ENCODE results near the gene HEPN1.
A peak's percentile ranks its signal among the peaks of the same experiment; 100 is the strongest.

DNA sequence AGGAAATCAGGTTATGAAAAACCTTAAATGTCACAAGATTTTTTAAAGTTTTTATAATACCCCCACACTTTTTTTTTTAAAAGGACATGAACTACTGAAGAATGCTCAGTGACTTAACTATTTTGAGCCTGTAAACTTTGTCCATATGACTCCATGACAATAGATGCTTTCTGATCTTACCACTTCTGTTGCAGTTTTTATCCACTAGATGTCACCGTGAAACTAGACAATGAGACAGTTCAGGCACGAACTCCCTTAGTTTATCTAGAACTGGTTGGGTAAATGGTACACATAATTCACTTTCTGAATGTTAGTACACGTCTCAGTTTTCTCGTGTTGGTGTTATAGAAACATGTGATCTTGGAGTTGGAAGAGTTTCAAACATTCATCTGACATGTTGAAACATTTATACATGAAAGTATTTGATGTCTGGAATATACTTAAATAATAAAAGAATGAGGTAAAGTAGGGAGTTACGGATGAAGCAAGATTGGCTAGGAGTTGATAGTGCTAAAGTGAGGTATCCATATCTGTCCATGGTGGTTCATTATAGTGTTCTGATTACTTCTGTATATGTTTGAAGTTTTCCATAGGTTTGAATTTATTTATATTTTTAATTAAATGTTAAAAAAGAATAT is 43.0 kb downstream of the HEPN1 start:
- TF ChIP-seq, protein P1, sequence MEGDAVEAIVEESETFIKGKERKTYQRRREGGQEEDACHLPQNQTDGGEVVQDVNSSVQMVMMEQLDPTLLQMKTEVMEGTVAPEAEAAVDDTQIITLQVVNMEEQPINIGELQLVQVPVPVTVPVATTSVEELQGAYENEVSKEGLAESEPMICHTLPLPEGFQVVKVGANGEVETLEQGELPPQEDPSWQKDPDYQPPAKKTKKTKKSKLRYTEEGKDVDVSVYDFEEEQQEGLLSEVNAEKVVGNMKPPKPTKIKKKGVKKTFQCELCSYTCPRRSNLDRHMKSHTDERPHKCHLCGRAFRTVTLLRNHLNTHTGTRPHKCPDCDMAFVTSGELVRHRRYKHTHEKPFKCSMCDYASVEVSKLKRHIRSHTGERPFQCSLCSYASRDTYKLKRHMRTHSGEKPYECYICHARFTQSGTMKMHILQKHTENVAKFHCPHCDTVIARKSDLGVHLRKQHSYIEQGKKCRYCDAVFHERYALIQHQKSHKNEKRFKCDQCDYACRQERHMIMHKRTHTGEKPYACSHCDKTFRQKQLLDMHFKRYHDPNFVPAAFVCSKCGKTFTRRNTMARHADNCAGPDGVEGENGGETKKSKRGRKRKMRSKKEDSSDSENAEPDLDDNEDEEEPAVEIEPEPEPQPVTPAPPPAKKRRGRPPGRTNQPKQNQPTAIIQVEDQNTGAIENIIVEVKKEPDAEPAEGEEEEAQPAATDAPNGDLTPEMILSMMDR (IDR thresholded peaks at IDR 0.05; ENCODE audit: low read depth, low read length, poor library complexity, severe bottlenecking) = peak; percentile 71
- no peak for TF ChIP-seq EZH2phosphoT487 (IDR thresholded peaks at IDR 0.05; ENCODE audit: borderline replicate concordance, low read length)

Data from DOHH2 (cell line).